Ammon's horn (tissue), 1 donor: ENCODE data around the gene CDYL2.
"Not testable (repeated sequence)": the region's sequence is repeated elsewhere in the genome, so short reads cannot be mapped to it uniquely, and the experiment has no call there.

Experiments used
- DNase-seq: peaks from one replicate; pipeline ENCODE4 v3.0.0-alpha.2; 2016; ENCODE audit warnings: low spot score

Gene CDYL2

GRCh38 chr16:80670170-80670865 lies 134.1 kb downstream of the CDYL2 start:
- no peak for DNase-seq

DNA sequence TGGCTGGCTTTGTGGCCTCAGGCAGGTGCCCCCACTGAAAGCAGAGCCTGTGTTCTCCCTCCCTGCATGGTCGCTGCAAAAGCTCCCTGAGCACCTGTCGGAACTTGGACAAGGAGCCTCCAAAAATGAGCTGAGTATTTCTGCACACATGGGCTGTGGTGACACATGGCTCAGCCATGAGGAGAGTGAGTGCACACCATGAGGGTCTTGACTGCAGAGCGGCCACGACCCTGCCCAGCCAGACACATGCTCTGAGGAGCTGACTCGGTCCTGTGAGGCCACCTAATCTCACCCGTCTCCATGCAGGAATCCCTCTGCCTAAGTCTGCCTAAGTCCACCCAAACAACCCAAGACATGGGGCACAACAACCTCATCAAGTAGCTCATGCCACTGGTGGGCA lies 134.7 kb downstream of the CDYL2 start:
- DNase-seq: no peak

- DNase-seq: no peak
These were observed 136.5 kb downstream of the CDYL2 start for GRCh38 chr16:80667925-80668324.

DNA sequence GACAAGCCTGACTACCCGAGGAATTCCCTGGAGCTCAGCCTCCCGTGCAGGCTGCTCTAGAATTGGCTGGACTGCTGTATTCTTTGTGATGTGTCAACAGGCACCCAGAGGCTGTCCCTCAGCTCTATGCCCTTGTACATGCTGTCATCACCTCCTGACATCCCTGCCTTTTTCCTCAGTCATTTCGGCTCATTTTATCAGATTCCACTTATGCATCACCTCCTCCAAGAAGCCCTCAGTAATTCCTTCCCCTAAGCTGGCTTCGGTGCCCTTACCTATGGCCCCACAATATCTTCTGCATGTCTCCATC lies 137.2 kb downstream of the CDYL2 start:
- DNase-seq: no peak

DNA sequence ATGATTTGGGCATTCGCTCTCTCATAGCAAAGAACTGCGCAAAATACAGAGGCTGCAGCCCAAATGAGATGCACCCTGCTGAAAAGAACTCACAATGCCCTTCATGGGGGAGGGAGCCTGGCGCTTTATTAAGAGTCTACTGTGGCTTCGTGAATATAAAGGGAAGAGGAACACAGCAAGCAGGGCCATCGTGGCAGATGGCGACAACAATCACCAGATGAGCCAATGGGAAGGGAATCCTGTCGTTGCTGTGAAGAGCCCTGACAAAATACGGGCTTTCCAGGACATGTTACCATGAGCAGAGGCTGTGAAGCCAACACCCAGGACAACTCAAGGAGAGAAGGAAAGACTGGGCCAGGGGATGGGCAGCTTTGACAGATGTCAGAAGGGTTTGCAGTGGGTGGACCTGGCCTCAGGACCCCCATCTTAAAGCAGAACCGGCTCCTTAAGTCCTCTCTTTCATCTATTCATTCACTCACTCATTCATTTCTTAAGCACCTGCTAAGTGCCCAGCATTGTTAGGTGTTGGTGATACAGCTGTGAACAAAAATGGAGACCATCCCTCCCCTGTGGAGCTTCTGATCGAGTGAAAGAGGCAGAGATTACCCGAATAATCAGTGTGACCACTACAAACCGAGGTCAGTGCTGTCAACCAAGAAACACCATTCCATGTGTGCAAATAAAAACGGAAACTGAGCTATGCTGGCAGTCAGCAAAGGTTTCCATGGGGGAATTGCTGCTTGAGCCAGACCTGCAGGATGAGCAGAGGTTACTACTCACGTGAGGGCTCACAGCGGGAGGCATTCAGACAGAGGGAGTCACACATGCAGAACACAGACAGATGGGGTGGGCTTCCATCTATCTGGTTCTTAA lies 137.8 kb downstream of the CDYL2 start:
- DNase-seq: no peak

DNA sequence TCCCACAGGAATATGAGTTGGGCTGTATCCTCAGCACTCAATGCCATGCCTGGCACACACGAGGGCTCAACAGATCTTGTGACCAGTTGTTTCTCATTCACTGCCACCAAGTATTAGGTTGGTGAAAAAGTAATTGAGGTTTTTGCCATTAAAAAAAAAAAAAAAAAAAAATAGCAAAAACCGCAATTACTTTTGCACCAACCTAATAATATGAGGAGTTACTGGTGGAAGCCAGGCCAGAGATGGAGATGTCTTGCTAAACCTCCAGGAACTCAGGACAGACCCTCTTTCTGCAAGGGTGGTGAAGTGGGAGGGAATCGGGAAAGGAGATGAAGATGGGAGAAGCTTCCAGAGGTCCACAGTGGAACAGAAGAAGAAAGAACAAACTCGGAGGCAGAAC lies 139.0 kb downstream of the CDYL2 start:
- no peak for DNase-seq

DNA sequence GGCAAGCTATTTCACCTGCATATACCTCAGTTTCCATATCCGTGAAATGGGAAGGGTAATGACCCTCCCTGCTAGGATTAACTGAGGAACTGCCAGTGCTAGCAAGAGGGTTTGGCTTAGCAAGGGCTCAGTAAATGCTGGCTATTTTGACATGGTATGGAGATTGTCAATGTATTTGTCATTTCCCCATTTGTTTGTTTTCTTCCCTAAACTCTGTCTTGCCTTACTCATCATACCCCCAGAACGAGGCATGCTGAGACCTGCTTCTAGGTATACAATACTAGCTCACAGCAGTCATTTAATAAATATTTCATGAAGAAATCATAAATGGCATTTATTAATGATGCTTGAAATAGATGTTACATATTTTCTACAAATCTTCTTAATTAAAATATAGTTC lies 139.6 kb downstream of the CDYL2 start:
- DNase-seq: no peak

GRCh38 chr16:80664226-80664625 lies 140.2 kb downstream of the CDYL2 start:
- DNase-seq: no peak

GRCh38 chr16:80663078-80663477 lies 141.3 kb downstream of the CDYL2 start:
- no peak for DNase-seq

DNA sequence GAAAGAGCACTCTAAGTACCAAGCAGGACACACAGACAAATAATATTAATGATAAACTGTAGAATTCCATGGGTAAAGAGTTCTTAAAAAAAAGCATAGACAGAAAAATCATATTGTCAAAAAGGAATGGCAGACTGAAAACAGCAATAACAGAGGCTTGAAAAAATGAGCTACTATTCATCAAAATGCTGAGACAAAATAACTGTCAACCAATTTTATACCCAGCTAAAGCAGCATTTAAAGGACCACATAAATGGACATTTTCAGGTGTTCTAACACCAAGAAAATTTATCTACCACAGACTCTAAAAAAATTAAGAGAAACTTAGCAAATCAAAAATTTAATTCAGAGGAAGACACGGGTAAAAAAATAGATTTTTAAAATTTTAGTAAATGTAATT lies 144.5 kb downstream of the CDYL2 start:
- no peak for DNase-seq

DNA sequence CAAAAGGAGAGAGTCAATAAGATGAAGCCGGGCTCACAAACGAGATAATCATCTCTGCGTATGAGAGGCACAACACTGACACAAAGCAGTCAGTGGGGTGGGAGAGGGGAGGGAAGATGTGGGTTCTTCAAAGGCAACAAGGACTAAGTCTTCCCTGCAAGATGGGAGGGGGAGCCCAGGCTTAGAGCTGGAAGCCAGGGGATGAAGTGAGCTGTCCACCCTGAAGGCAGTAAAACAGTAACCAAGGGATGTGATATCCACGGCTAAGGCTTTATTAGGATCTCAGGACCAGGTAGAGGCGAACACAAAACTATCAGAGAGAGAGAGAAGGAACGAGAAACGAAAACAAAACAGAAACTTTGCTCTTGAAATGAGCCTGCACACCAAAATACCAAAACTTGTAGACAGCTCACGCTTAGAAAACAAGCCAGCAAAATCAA lies 147.7 kb downstream of the CDYL2 start:
- no peak for DNase-seq

- no peak for DNase-seq
These were observed 148.2 kb downstream of the CDYL2 start for GRCh38 chr16:80656161-80656560.

DNA sequence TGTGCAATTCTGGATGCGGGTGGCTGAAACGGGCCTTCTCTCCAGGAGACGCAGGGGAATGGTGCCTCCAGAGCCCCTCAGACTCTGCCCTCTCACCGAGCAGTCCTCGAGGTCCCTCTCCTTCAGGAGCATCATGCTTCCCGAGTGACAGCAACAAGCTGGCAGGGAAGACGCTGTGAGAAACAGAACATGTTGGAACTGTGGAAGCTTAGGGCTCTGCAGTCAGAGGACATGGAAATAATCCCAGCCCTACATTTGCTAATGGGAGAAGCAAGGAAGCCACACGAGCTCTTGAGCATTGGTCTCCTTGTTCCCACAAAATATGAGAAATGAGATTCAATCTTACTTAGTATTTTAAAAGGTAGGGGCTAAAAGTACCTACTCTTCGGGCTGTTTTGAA lies 148.6 kb downstream of the CDYL2 start:
- no peak for DNase-seq

DNA sequence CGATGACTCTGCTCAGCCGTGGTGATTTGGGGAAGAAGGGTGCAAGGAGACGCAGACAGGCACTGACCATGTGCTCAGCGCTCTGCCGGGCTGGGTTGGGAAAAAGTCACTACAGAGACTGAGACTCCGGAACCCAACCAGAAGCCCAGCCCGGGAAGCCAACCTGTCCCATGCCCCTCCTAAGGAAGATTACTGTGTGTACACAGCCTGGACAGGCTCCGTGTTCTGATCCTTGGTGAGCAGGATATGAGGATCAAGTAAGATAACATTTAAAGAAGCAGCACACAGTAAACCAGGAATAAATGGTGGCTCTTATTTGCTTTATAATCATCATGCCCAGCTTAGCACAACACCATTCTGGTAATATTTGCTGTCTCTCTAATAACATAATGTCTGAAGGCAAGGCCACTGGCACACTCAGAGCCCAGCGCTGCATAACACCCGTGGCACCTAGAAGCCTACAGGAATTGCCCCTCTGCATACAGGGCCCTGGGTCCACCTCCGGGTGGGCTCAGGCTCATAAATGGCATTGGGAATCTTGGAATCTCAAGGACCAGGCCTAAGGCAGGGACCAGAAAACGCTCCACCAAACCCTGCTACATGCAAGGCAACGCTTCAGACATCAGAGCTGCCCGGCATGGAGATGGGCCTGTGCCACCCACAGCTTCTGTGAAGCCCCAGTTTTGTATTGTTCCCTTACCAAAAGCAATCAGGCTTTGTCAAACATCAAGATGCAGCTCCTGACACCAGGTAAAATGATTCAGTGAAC lies 150.1 kb downstream of the CDYL2 start:
- DNase-seq: no peak

- DNase-seq: no peak
These were observed 152.0 kb downstream of the CDYL2 start for GRCh38 chr16:80652441-80652840.

DNA sequence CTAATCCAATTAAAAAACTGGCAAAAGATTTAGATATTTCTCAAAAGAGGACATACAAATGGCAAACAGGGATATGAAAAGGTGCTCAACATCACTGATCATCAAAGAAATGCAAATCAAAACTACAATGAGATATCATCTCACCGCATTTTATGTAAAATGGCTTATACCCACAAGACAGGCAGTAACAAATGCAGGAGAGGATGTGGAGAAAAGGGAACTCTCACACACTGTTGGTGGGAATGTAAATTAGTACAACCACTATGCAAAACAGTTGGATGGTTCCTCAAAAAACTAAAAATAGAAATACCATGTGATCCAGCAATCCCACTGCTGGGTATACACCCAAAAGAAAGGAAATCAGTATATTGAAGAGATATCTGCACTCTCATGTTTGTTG lies 154.1 kb downstream of the CDYL2 start:
- DNase-seq: not testable (repeated sequence)

DNA sequence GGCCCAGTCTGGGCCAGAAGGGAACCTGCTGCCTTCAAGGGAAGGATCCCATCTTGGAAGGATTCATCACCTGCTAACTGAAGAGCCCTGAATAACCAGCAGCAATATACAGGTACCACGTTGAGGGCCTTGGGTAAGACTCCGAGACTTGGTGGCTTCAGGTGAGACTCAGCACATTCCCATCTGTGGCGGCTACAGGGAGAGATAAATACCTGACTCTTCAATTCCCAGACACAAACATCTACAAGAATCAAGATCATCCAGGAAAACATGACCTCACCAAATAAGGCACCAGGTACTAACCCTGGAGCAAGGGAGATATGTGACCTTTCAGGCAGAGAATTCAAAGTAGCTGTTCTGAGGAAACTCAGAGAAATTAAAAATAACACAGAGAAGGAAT lies 164.1 kb downstream of the CDYL2 start:
- DNase-seq: no peak

DNA sequence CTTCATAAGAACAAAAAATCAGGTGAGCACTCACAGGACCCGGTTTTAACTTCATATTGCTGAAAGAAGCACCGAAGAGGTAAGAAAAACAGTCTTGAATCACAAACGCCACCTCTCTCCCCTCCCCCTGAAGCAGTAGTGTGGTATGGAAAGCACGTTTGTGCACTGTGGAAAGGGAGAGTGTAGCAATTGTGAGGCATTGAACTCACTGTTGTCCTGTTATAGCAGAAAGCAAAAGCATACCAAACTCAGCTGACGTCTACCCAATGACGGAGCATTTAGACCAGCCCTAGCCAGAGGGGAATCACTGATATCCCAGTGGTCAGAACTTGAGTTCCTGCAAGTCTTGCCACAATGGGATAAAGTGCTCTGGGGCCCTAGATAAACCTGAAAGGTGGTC lies 164.8 kb downstream of the CDYL2 start:
- no peak for DNase-seq

DNA sequence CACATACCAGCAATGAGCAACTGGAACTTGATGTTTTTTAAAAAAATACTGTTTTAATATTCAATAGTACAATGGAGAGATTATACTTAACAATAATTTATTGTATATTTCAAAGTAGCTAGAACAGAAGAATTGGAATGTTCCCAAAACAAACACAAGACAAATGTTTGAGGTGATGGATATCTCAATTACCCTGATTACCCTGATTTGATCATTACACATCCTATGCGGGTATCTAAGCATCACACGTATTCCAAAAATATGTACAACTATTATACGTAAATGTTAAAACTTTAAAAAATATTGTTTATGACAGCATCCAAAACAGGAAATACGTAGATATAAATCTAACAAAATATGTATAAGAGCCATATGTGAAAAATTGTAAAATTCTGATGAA lies 166.8 kb downstream of the CDYL2 start:
- no peak for DNase-seq

DNA sequence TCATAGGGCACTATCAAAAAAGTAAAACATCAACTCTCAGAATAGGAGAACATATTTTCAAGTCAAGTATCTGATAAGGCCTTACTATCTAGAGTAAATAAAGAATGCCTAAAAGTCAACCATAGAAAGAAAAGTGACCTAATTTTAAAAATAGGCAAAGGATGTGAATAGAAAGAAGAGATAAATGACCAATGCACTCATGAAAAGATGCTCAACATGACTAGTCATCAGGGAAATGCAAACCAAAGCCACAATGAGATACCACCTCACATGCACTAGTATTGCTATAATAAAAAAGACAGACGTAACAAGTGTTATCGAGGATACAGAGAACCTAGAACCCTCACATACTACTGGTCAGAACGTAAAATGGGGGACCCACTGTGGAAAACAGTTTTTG lies 172.8 kb downstream of the CDYL2 start:
- no peak for DNase-seq

DNA sequence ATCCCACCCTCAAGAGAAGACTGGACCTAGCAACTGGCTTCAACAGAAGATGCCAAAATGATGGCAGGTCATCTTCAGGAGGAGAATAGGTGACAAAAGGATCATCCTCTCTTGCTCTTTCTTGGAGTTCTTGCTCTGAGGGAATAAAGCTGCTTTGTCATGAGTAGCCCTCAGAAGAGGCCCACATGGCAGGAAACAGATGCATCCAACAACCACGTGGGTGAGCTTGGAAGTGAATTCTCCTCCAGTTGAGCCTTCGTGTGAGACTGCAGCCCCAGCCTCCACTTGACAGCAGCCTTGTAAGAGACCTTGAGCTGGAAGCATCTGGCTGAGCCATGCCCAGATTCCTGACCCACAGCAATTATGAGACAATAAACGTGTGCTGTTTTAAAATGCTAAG lies 176.1 kb downstream of the CDYL2 start:
- no peak for DNase-seq

- DNase-seq: no peak
These were observed 177.3 kb downstream of the CDYL2 start for GRCh38 chr16:80627108-80627507.

- no peak for DNase-seq
These were observed 181.0 kb downstream of the CDYL2 start for GRCh38 chr16:80623376-80623775.
